Measurements from ENCODE around the gene SLC18A2.

DNA sequence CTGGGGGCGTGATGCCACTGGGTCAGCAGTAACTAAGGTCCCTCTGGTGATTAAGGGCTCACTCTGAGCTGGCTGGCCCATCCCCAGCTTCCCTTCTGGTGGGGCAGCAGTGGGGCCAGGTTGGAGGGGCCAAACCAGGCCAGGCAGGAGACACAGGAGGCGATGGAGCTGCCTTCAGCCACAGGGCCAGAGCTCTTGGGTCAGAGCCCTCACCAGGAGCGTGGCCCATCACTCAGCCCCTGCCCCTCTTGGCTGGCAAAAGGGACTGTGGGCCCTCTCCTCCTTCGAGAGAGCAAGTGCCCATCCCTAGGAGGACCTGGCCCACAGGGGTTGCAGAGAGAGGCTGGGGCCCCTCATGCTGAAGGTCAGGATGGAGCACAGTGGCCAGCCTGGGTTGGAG is 39.1 kb upstream of the SLC18A2 start:
- TF ChIP-seq SREBF2 (CRISPR knock-in tag; IDR thresholded peaks at IDR 0.05) = no peak
- TF ChIP-seq, protein P1, sequence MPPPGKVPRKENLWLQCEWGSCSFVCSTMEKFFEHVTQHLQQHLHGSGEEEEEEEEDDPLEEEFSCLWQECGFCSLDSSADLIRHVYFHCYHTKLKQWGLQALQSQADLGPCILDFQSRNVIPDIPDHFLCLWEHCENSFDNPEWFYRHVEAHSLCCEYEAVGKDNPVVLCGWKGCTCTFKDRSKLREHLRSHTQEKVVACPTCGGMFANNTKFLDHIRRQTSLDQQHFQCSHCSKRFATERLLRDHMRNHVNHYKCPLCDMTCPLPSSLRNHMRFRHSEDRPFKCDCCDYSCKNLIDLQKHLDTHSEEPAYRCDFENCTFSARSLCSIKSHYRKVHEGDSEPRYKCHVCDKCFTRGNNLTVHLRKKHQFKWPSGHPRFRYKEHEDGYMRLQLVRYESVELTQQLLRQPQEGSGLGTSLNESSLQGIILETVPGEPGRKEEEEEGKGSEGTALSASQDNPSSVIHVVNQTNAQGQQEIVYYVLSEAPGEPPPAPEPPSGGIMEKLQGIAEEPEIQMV (tag; conservative IDR thresholded peaks at IDR 0.05; ENCODE audit: low read depth) = no peak
- TF ChIP-seq ADNP (tag; IDR thresholded peaks at IDR 0.05) = no peak
- no peak for TF ChIP-seq BACH1 (tag; IDR thresholded peaks at IDR 0.05)
